ENCODE data around the gene UBXN4.
A peak's percentile ranks its signal among the peaks of the same experiment; 100 is the strongest.
"Not testable (repeated sequence)": the region's sequence is repeated elsewhere in the genome, so short reads cannot be mapped to it uniquely, and the experiment has no call there.

The UBXN4 gene

DNA sequence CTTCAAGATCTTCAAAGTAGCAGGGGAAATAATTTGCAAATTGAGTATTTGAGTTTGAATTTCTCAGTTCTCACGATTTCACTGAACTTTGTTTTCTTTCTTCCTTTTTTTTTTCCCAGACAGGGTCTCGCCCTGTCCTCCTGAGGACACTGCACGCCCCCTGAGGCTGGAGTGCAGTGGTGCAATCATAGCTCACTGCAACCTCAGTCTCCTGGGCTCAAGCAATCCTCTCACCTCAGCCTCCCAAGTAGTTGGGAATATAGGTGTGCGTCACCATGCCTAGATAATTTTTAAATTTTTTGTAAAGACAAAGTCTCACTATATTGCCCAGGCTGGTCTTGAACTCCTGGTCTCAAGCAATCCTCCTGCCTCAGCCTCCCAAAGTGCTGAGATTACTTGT is 54.0 kb downstream of the UBXN4 start:
- not testable (repeated sequence) for H3K9me2 ChIP-seq (replicated peaks; ENCODE audit: low read depth, low read length); H3K27me3 ChIP-seq (ENCODE audit: insufficient read depth, low read length, poor library complexity, severe bottlenecking); H3F3A ChIP-seq (ENCODE audit: low read depth); H4K20me1 ChIP-seq (ENCODE audit: insufficient read depth, low read length, poor library complexity, severe bottlenecking); H3K9me3 ChIP-seq (ENCODE audit: insufficient read depth, low read depth, low read length); H3K4me2 ChIP-seq (ENCODE audit: low read depth, low read length, poor library complexity, severe bottlenecking); H3K9ac ChIP-seq (ENCODE audit: low read depth, low read length, poor library complexity, severe bottlenecking); H3K79me2 ChIP-seq (ENCODE audit: insufficient read depth, low read length); H3K4me3 ChIP-seq (ENCODE audit: low read length, poor library complexity, severe bottlenecking); H3K36me3 ChIP-seq (ENCODE audit: insufficient read depth, low read length)
- TF ChIP-seq, protein P1, sequence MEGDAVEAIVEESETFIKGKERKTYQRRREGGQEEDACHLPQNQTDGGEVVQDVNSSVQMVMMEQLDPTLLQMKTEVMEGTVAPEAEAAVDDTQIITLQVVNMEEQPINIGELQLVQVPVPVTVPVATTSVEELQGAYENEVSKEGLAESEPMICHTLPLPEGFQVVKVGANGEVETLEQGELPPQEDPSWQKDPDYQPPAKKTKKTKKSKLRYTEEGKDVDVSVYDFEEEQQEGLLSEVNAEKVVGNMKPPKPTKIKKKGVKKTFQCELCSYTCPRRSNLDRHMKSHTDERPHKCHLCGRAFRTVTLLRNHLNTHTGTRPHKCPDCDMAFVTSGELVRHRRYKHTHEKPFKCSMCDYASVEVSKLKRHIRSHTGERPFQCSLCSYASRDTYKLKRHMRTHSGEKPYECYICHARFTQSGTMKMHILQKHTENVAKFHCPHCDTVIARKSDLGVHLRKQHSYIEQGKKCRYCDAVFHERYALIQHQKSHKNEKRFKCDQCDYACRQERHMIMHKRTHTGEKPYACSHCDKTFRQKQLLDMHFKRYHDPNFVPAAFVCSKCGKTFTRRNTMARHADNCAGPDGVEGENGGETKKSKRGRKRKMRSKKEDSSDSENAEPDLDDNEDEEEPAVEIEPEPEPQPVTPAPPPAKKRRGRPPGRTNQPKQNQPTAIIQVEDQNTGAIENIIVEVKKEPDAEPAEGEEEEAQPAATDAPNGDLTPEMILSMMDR (conservative IDR thresholded peaks at IDR 0.05; ENCODE audit: low read length): peak; percentile 21; the same call in 1 of the 2 replicates
- H3K4me1 ChIP-seq (ENCODE audit: insufficient read depth, low read length, poor library complexity, severe bottlenecking): peaks cover 12% of the 10 kb centered on the region
- 0 out of 2 replicates have a peak overlapping the region, but pooled peaks have one; percentile 4 for H2AFZ ChIP-seq (ENCODE audit: low read length)

DNA sequence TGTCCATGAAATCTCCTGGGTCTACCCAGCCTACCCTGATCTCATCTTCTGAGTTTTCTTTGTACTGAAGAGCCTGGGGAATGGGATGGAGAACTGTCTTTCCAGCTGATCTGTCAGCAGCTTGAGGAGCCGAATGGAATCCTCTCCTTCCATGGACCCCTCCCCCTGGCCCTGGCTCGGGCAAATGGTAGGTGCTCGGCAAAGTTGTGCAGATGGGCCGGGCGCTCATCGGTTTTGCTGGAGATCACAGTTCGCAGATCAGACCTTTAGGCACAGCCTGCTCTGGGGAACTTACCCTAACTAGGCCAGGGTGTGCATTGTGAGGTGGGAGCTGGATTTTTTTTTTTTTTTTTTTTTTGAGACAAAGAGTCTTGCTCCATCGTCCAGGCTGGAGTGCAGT is 55.0 kb downstream of the UBXN4 start:
- H2AFZ ChIP-seq (ENCODE audit: low read length): no peak overlapping the region
- no peaks in the 10 kb centered on the region for H3F3A ChIP-seq (ENCODE audit: low read depth)
- H3K4me3 ChIP-seq (ENCODE audit: low read length, poor library complexity, severe bottlenecking): no peak overlapping the region
- peaks cover 16% of the 10 kb centered on the region; the same call in 1 of the 2 replicates for H3K9me3 ChIP-seq (ENCODE audit: insufficient read depth, low read depth, low read length)
- no peaks in the 10 kb centered on the region for H3K36me3 ChIP-seq (ENCODE audit: insufficient read depth, low read length)
- no peaks in the 10 kb centered on the region for H4K20me1 ChIP-seq (ENCODE audit: insufficient read depth, low read length, poor library complexity, severe bottlenecking)
- H3K79me2 ChIP-seq (ENCODE audit: insufficient read depth, low read length): no peaks in the 10 kb centered on the region
- H3K4me1 ChIP-seq (ENCODE audit: insufficient read depth, low read length, poor library complexity, severe bottlenecking): peaks cover 12% of the 10 kb centered on the region
- H3K9me2 ChIP-seq (replicated peaks; ENCODE audit: low read depth, low read length): no peaks in the 10 kb centered on the region
- no peaks in the 10 kb centered on the region for H3K27me3 ChIP-seq (ENCODE audit: insufficient read depth, low read length, poor library complexity, severe bottlenecking)
- TF ChIP-seq, protein P1 (conservative IDR thresholded peaks at IDR 0.05; ENCODE audit: low read length): no peak
- TF ChIP-seq EZH2phosphoT487 (IDR thresholded peaks at IDR 0.05; ENCODE audit: borderline replicate concordance): no peak
- H3K9ac ChIP-seq (ENCODE audit: low read depth, low read length, poor library complexity, severe bottlenecking): no peak overlapping the region
- H3K4me2 ChIP-seq (ENCODE audit: low read depth, low read length, poor library complexity, severe bottlenecking): no peak overlapping the region

DNA sequence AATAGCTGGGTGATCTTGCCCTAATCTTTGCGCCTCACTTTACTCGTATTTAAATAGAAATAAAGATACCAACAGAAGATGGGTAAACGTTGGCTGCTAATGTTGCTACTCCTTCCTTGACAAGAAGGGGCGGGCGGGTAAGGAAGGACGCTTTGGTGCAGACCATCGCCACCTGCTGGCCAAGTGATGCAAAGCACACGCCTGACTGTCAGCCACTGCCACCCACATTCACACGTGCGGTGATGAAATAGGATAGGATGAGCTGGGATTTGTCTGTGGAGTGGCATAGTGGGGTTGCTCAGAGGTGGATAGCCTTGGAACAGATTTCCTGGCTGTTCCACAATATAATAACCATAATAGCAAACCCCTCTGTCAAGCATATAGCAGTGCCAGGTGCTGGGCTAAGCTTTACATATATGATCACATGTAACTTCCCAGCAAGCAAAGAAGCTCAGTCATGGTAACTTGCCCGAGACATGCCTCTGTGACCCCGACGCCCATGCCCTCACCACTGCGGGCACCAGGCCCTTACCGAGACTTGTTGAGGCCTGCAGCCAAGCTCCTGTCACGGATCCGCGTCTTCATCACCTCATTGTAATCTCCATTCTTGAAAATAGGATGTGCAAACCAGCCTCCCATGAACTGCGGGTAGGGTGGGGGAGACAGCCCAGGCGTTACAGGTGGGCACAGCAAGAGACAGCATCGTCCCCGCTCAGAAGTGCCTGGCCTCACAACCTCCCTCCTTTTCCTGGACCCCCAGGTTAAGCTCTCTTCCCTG is 56.0 kb downstream of the UBXN4 start:
- Histone ChIP-seq H3K9ac (ENCODE audit: low read depth, low read length, poor library complexity, severe bottlenecking) (no peak overlapping the region), H3K79me2 (ENCODE audit: insufficient read depth, low read length) (no peaks in the 10 kb centered on the region), H3F3A (ENCODE audit: low read depth) (no peaks in the 10 kb centered on the region), H4K20me1 (ENCODE audit: insufficient read depth, low read length, poor library complexity, severe bottlenecking) (no peaks in the 10 kb centered on the region), H2AFZ (ENCODE audit: low read length) (peak overlapping the region; percentile 85; the same call in 1 of the 2 replicates), H3K36me3 (ENCODE audit: insufficient read depth, low read length) (no peaks in the 10 kb centered on the region), H3K4me2 (ENCODE audit: low read depth, low read length, poor library complexity, severe bottlenecking) (no peak overlapping the region), H3K4me1 (ENCODE audit: insufficient read depth, low read length, poor library complexity, severe bottlenecking) (peaks cover 3% of the 10 kb centered on the region), H3K9me3 (ENCODE audit: insufficient read depth, low read depth, low read length) (peaks cover 16% of the 10 kb centered on the region; the same call in 1 of the 2 replicates), H3K27me3 (ENCODE audit: insufficient read depth, low read length, poor library complexity, severe bottlenecking) (no peaks in the 10 kb centered on the region), H3K9me2 (replicated peaks; ENCODE audit: low read depth, low read length) (no peaks in the 10 kb centered on the region), H3K4me3 (ENCODE audit: low read length, poor library complexity, severe bottlenecking) (no peak overlapping the region)
- no peak for TF ChIP-seq EZH2phosphoT487 (IDR thresholded peaks at IDR 0.05; ENCODE audit: borderline replicate concordance)
- TF ChIP-seq, protein P1 (conservative IDR thresholded peaks at IDR 0.05; ENCODE audit: low read length): peak; percentile 98

Measured in Loucy (cell line).